ENCODE data around the gene CPNE8. TPM values are rescaled to one million over a fixed set of nuclear protein-coding genes. Genes with fewer than 3 reads are reported as not detected.

CPNE8 gene
- total RNA-seq, 1 experiment from 2014 or later = not detected

- Histone ChIP-seq H3K27me3 (ENCODE audit: low read length) (no peaks in the 10 kb centered on the region), H2AFZ (ENCODE audit: low read length) (no peak overlapping the region), H3K9me2 (replicated peaks; ENCODE audit: insufficient read depth, low read length) (no peaks in the 10 kb centered on the region), H3K9me3 (ENCODE audit: low read length) (peaks cover 18% of the 10 kb centered on the region), H3K4me1 (ENCODE audit: low read length) (no peaks in the 10 kb centered on the region), H3K4me2 (ENCODE audit: low read depth, low read length, poor library complexity, severe bottlenecking) (no peak overlapping the region), H3K36me3 (ENCODE audit: insufficient read depth, low read length) (no peaks in the 10 kb centered on the region), H3K27ac (ENCODE audit: low read length) (no peak overlapping the region), H3K79me2 (ENCODE audit: low read length) (no peaks in the 10 kb centered on the region), H3K9ac (ENCODE audit: low read length) (no peak overlapping the region), H4K20me1 (ENCODE audit: insufficient read depth, low read depth, low read length) (no peaks in the 10 kb centered on the region), H3K4me3 (ENCODE audit: low read length) (no peak overlapping the region)
- DNase-seq = no peak
Measured at GRCh38 chr12:38811814-38812356, 93.5 kb downstream of the CPNE8 start.

GRCh38 chr12:38809832-38810231, 95.6 kb downstream of the CPNE8 start:
- Histone ChIP-seq H3K9me3 (ENCODE audit: low read length) (peaks cover 18% of the 10 kb centered on the region), H3K4me2 (ENCODE audit: low read depth, low read length, poor library complexity, severe bottlenecking) (no peak overlapping the region), H3K9me2 (replicated peaks; ENCODE audit: insufficient read depth, low read length) (no peaks in the 10 kb centered on the region), H3K9ac (ENCODE audit: low read length) (no peak overlapping the region), H3K36me3 (ENCODE audit: insufficient read depth, low read length) (no peaks in the 10 kb centered on the region), H3K79me2 (ENCODE audit: low read length) (no peaks in the 10 kb centered on the region), H2AFZ (ENCODE audit: low read length) (no peak overlapping the region), H3K4me3 (ENCODE audit: low read length) (no peak overlapping the region), H4K20me1 (ENCODE audit: insufficient read depth, low read depth, low read length) (no peaks in the 10 kb centered on the region), H3K4me1 (ENCODE audit: low read length) (no peaks in the 10 kb centered on the region), H3K27ac (ENCODE audit: low read length) (no peak overlapping the region), H3K27me3 (ENCODE audit: low read length) (no peaks in the 10 kb centered on the region)
- DNase-seq = no peak

GRCh38 chr12:38788106-38788505, 117.3 kb downstream of the CPNE8 start:
- no peak for DNase-seq
- H3K9ac ChIP-seq (ENCODE audit: low read length) = no peak overlapping the region

GRCh38 chr12:38785381-38785780, 120.0 kb downstream of the CPNE8 start:
- Histone ChIP-seq H3K9ac (ENCODE audit: low read length) (no peak overlapping the region), H3K36me3 (ENCODE audit: insufficient read depth, low read length) (no peaks in the 10 kb centered on the region), H3K4me2 (ENCODE audit: low read depth, low read length, poor library complexity, severe bottlenecking) (no peak overlapping the region), H3K4me1 (ENCODE audit: low read length) (no peaks in the 10 kb centered on the region), H2AFZ (ENCODE audit: low read length) (no peak overlapping the region), H3K27ac (ENCODE audit: low read length) (no peak overlapping the region), H3K9me2 (replicated peaks; ENCODE audit: insufficient read depth, low read length) (no peaks in the 10 kb centered on the region), H3K79me2 (ENCODE audit: low read length) (no peaks in the 10 kb centered on the region), H3K27me3 (ENCODE audit: low read length) (no peaks in the 10 kb centered on the region), H3K4me3 (ENCODE audit: low read length) (no peak overlapping the region), H4K20me1 (ENCODE audit: insufficient read depth, low read depth, low read length) (no peaks in the 10 kb centered on the region), H3K9me3 (ENCODE audit: low read length) (peaks cover 39% of the 10 kb centered on the region)
- no peak for DNase-seq

More at GRCh38 chr12:38788106-38788505, 117.3 kb downstream of the CPNE8 start:
- no peaks in the 10 kb centered on the region for H3K36me3 ChIP-seq (ENCODE audit: insufficient read depth, low read length)
- H3K79me2 ChIP-seq (ENCODE audit: low read length) = no peaks in the 10 kb centered on the region
- no peaks in the 10 kb centered on the region for H4K20me1 ChIP-seq (ENCODE audit: insufficient read depth, low read depth, low read length)
- no peak overlapping the region for H3K27ac ChIP-seq (ENCODE audit: low read length)
- no peaks in the 10 kb centered on the region for H3K27me3 ChIP-seq (ENCODE audit: low read length)
- no peak overlapping the region for H3K4me2 ChIP-seq (ENCODE audit: low read depth, low read length, poor library complexity, severe bottlenecking)
- no peak overlapping the region for H2AFZ ChIP-seq (ENCODE audit: low read length)
- H3K4me3 ChIP-seq (ENCODE audit: low read length) = no peak overlapping the region
- H3K4me1 ChIP-seq (ENCODE audit: low read length) = no peaks in the 10 kb centered on the region
- H3K9me2 ChIP-seq (replicated peaks; ENCODE audit: insufficient read depth, low read length) = no peaks in the 10 kb centered on the region
- H3K9me3 ChIP-seq (ENCODE audit: low read length) = peaks cover 45% of the 10 kb centered on the region

GRCh38 chr12:38783304-38783703, 122.1 kb downstream of the CPNE8 start:
- no peaks in the 10 kb centered on the region for H3K4me1 ChIP-seq (ENCODE audit: low read length)
- peaks cover 40% of the 10 kb centered on the region for H3K9me3 ChIP-seq (ENCODE audit: low read length)
- DNase-seq = no peak
- H3K9ac ChIP-seq (ENCODE audit: low read length) = no peak overlapping the region
- H3K9me2 ChIP-seq (replicated peaks; ENCODE audit: insufficient read depth, low read length) = no peaks in the 10 kb centered on the region
- no peak overlapping the region for H3K4me2 ChIP-seq (ENCODE audit: low read depth, low read length, poor library complexity, severe bottlenecking)
- H4K20me1 ChIP-seq (ENCODE audit: insufficient read depth, low read depth, low read length) = no peaks in the 10 kb centered on the region
- no peaks in the 10 kb centered on the region for H3K79me2 ChIP-seq (ENCODE audit: low read length)
- H3K27ac ChIP-seq (ENCODE audit: low read length) = no peak overlapping the region
- no peak overlapping the region for H3K4me3 ChIP-seq (ENCODE audit: low read length)
- H3K27me3 ChIP-seq (ENCODE audit: low read length) = no peaks in the 10 kb centered on the region
- H3K36me3 ChIP-seq (ENCODE audit: insufficient read depth, low read length) = no peaks in the 10 kb centered on the region
- H2AFZ ChIP-seq (ENCODE audit: low read length) = no peak overlapping the region

- H3K9ac ChIP-seq (ENCODE audit: low read length) = no peak overlapping the region
- no peaks in the 10 kb centered on the region for H4K20me1 ChIP-seq (ENCODE audit: insufficient read depth, low read depth, low read length)
- no peak overlapping the region for H3K4me2 ChIP-seq (ENCODE audit: low read depth, low read length, poor library complexity, severe bottlenecking)
- H3K27ac ChIP-seq (ENCODE audit: low read length) = no peak overlapping the region
- no peaks in the 10 kb centered on the region for H3K4me1 ChIP-seq (ENCODE audit: low read length)
- H3K27me3 ChIP-seq (ENCODE audit: low read length) = no peaks in the 10 kb centered on the region
- no peaks in the 10 kb centered on the region for H3K9me2 ChIP-seq (replicated peaks; ENCODE audit: insufficient read depth, low read length)
- H3K36me3 ChIP-seq (ENCODE audit: insufficient read depth, low read length) = no peaks in the 10 kb centered on the region
- no peak overlapping the region for H2AFZ ChIP-seq (ENCODE audit: low read length)
- H3K4me3 ChIP-seq (ENCODE audit: low read length) = no peak overlapping the region
- peaks cover 33% of the 10 kb centered on the region for H3K9me3 ChIP-seq (ENCODE audit: low read length)
- no peak for DNase-seq
- H3K79me2 ChIP-seq (ENCODE audit: low read length) = no peaks in the 10 kb centered on the region
Measured at GRCh38 chr12:38782359-38782758, 123.0 kb downstream of the CPNE8 start.

GRCh38 chr12:38776647-38777046, 128.7 kb downstream of the CPNE8 start:
- no peaks in the 10 kb centered on the region for H4K20me1 ChIP-seq (ENCODE audit: insufficient read depth, low read depth, low read length)
- H3K9ac ChIP-seq (ENCODE audit: low read length) = no peak overlapping the region
- H3K4me1 ChIP-seq (ENCODE audit: low read length) = no peaks in the 10 kb centered on the region
- no peaks in the 10 kb centered on the region for H3K36me3 ChIP-seq (ENCODE audit: insufficient read depth, low read length)
- H3K4me2 ChIP-seq (ENCODE audit: low read depth, low read length, poor library complexity, severe bottlenecking) = no peak overlapping the region
- no peak overlapping the region for H3K27ac ChIP-seq (ENCODE audit: low read length)
- no peak overlapping the region for H3K4me3 ChIP-seq (ENCODE audit: low read length)
- H3K79me2 ChIP-seq (ENCODE audit: low read length) = no peaks in the 10 kb centered on the region
- DNase-seq = no peak
- no peak overlapping the region for H2AFZ ChIP-seq (ENCODE audit: low read length)
- peaks cover 18% of the 10 kb centered on the region for H3K9me3 ChIP-seq (ENCODE audit: low read length)
- no peaks in the 10 kb centered on the region for H3K27me3 ChIP-seq (ENCODE audit: low read length)
- no peaks in the 10 kb centered on the region for H3K9me2 ChIP-seq (replicated peaks; ENCODE audit: insufficient read depth, low read length)

GRCh38 chr12:38775457-38775856, 129.9 kb downstream of the CPNE8 start:
- Histone ChIP-seq H3K27ac (ENCODE audit: low read length) (no peak overlapping the region), H3K9me2 (replicated peaks; ENCODE audit: insufficient read depth, low read length) (no peaks in the 10 kb centered on the region), H3K79me2 (ENCODE audit: low read length) (no peaks in the 10 kb centered on the region), H3K9ac (ENCODE audit: low read length) (no peak overlapping the region), H3K36me3 (ENCODE audit: insufficient read depth, low read length) (no peaks in the 10 kb centered on the region), H3K9me3 (ENCODE audit: low read length) (peaks cover 14% of the 10 kb centered on the region), H4K20me1 (ENCODE audit: insufficient read depth, low read depth, low read length) (no peaks in the 10 kb centered on the region), H3K4me2 (ENCODE audit: low read depth, low read length, poor library complexity, severe bottlenecking) (no peak overlapping the region), H3K4me3 (ENCODE audit: low read length) (no peak overlapping the region), H3K4me1 (ENCODE audit: low read length) (no peaks in the 10 kb centered on the region), H2AFZ (ENCODE audit: low read length) (no peak overlapping the region), H3K27me3 (ENCODE audit: low read length) (no peaks in the 10 kb centered on the region)
- DNase-seq = no peak

- Histone ChIP-seq H3K27ac (ENCODE audit: low read length) (no peak overlapping the region), H3K9me3 (ENCODE audit: low read length) (peaks cover 7% of the 10 kb centered on the region), H4K20me1 (ENCODE audit: insufficient read depth, low read depth, low read length) (no peaks in the 10 kb centered on the region), H3K36me3 (ENCODE audit: insufficient read depth, low read length) (no peaks in the 10 kb centered on the region), H3K4me2 (ENCODE audit: low read depth, low read length, poor library complexity, severe bottlenecking) (no peak overlapping the region), H3K4me3 (ENCODE audit: low read length) (no peak overlapping the region), H3K27me3 (ENCODE audit: low read length) (no peaks in the 10 kb centered on the region), H3K79me2 (ENCODE audit: low read length) (no peaks in the 10 kb centered on the region), H3K9ac (ENCODE audit: low read length) (no peak overlapping the region), H2AFZ (ENCODE audit: low read length) (no peak overlapping the region), H3K4me1 (ENCODE audit: low read length) (no peaks in the 10 kb centered on the region), H3K9me2 (replicated peaks; ENCODE audit: insufficient read depth, low read length) (no peaks in the 10 kb centered on the region)
- no peak for DNase-seq
Measured at GRCh38 chr12:38772437-38772836, 133.0 kb downstream of the CPNE8 start.
